Activated naive CD8-positive, alpha-beta T cell treated with anti-CD3 and anti-CD28 coated beads, Interleukin-2, amount 10 ng/mL, durations not matched to agents 7 days and 5 days (primary cell): ENCODE data around the gene UQCC2. TPM values are rescaled to one million over a fixed set of nuclear protein-coding genes. Genes with fewer than 3 reads are reported as not detected.

Source experiments
- ATAC-seq: fragments of 150-1000 bp; cut with Tn5 transposase; one replicate; pipeline ENCODE4 v1.10.0; 2021; ENCODE audit warnings: low read depth, moderate library complexity
- POLR2A ChIA-PET: fragments of 350-600 bp; sonication (Branson Sonifier 250); formaldehyde crosslinking; loops from one replicate; lab custom pipeline; 2021; ENCODE audit warnings: antibody characterized with exemption; lab: Charles Lee
- DNase-seq: peaks from one replicate; pipeline ENCODE4 v3.0.0; 2021
- H3K27ac Mint-ChIP-seq: one replicate; pipeline ENCODE4 v1.8.0; 2022; ENCODE audit warnings: mild to moderate bottlenecking, mixed read lengths
- H3K27me3 Mint-ChIP-seq: one replicate; pipeline ENCODE4 v1.8.0; 2022; ENCODE audit warnings: mild to moderate bottlenecking, moderate library complexity, mixed read lengths
- H3K36me3 Mint-ChIP-seq: one replicate; pipeline ENCODE4 v1.8.0; 2021; ENCODE audit warnings: mild to moderate bottlenecking, mixed read lengths
- H3K4me1 Mint-ChIP-seq: one replicate; pipeline ENCODE4 v1.8.0; 2021; ENCODE audit warnings: mixed read lengths
- H3K4me3 Mint-ChIP-seq: one replicate; pipeline ENCODE4 v1.8.0; 2022; ENCODE audit warnings: mild to moderate bottlenecking, moderate library complexity, mixed read lengths
- H3K9me3 Mint-ChIP-seq: one replicate; pipeline ENCODE4 v1.8.0; 2021; ENCODE audit warnings: mixed read lengths
- total RNA-seq, 2 experiments: library from RNA; stranded (reverse); gene quantifications; one replicate each; pipeline ENCODE4 v1.2.3, GENCODE V29; 2021

The UQCC2 gene
- total RNA-seq, 2 experiments from 2014 or later: 60.9 to 64.0 TPM

- Mint-ChIP-seq H3K9me3 (no peaks in the 10 kb centered on the region), H3K36me3 (no peaks in the 10 kb centered on the region), H3K4me3 (no peak overlapping the region), H3K27me3 (peaks cover 21% of the 10 kb centered on the region), H3K4me1 (peaks cover 11% of the 10 kb centered on the region), H3K27ac (no peak overlapping the region)
- ATAC-seq (no peak), DNase-seq (no peak)
- POLR2A ChIA-PET: no interaction called here
These were observed 15.2 kb upstream of the UQCC2 start for GRCh38 chr6:33726696-33727095.

- H3K36me3 Mint-ChIP-seq: no peaks in the 10 kb centered on the region
- peaks cover 24% of the 10 kb centered on the region for H3K27me3 Mint-ChIP-seq
- DNase-seq (no peak), ATAC-seq (no peak)
- H3K4me1 Mint-ChIP-seq: peaks cover 11% of the 10 kb centered on the region
- no peak overlapping the region for H3K27ac Mint-ChIP-seq
- H3K9me3 Mint-ChIP-seq: no peaks in the 10 kb centered on the region
- POLR2A ChIA-PET: no interaction called here
- no peak overlapping the region for H3K4me3 Mint-ChIP-seq
These were observed 14.6 kb upstream of the UQCC2 start for GRCh38 chr6:33725891-33726673.

- no peak for ATAC-seq
These were observed 13.7 kb upstream of the UQCC2 start for GRCh38 chr6:33725222-33725621.

GRCh38 chr6:33724102-33725023 is 12.9 kb upstream of the UQCC2 start:
- Mint-ChIP-seq H3K27me3 (peaks cover 31% of the 10 kb centered on the region), H3K9me3 (no peaks in the 10 kb centered on the region), H3K4me3 (no peak overlapping the region), H3K27ac (no peak overlapping the region), H3K36me3 (no peaks in the 10 kb centered on the region), H3K4me1 (peaks cover 11% of the 10 kb centered on the region)
- POLR2A ChIA-PET: interaction anchor here (0.7 kb wide), 1 partner anchor 15 kb away, joined by 6 read pairs; no protein-coding TSS in a partner anchor
- ATAC-seq: no peak
- DNase-seq: no peak

More at GRCh38 chr6:33725222-33725621, 13.7 kb upstream of the UQCC2 start:
- H3K27me3 Mint-ChIP-seq: peaks cover 28% of the 10 kb centered on the region
- H3K36me3 Mint-ChIP-seq: no peaks in the 10 kb centered on the region
- H3K4me1 Mint-ChIP-seq: peaks cover 11% of the 10 kb centered on the region
- H3K27ac Mint-ChIP-seq: no peak overlapping the region
- POLR2A ChIA-PET: interaction anchor here (0.7 kb wide), 1 partner anchor 16 kb away, joined by 6 read pairs; no protein-coding TSS in a partner anchor
- H3K4me3 Mint-ChIP-seq: no peak overlapping the region
- no peaks in the 10 kb centered on the region for H3K9me3 Mint-ChIP-seq
- DNase-seq: no peak

- no peak overlapping the region for H3K4me3 Mint-ChIP-seq
- H3K27me3 Mint-ChIP-seq: peaks cover 34% of the 10 kb centered on the region
- no peak for DNase-seq
- peaks cover 11% of the 10 kb centered on the region for H3K4me1 Mint-ChIP-seq
- H3K9me3 Mint-ChIP-seq: no peaks in the 10 kb centered on the region
- POLR2A ChIA-PET: no interaction called here
- H3K36me3 Mint-ChIP-seq: no peaks in the 10 kb centered on the region
- no peak overlapping the region for H3K27ac Mint-ChIP-seq
- ATAC-seq: no peak
These were observed 12.0 kb upstream of the UQCC2 start for GRCh38 chr6:33723371-33724085.

- no peak overlapping the region for H3K27ac Mint-ChIP-seq
- peaks cover 11% of the 10 kb centered on the region for H3K4me1 Mint-ChIP-seq
- ATAC-seq (no peak), DNase-seq (no peak)
- POLR2A ChIA-PET: no interaction called here
- H3K27me3 Mint-ChIP-seq: peaks cover 34% of the 10 kb centered on the region
- no peaks in the 10 kb centered on the region for H3K9me3 Mint-ChIP-seq
- H3K4me3 Mint-ChIP-seq: no peak overlapping the region
- no peaks in the 10 kb centered on the region for H3K36me3 Mint-ChIP-seq
These were observed 10.7 kb upstream of the UQCC2 start for GRCh38 chr6:33722103-33722623.

GRCh38 chr6:33721508-33721907 is 10.0 kb upstream of the UQCC2 start:
- no peak overlapping the region for H3K4me3 Mint-ChIP-seq
- POLR2A ChIA-PET: no interaction called here

GRCh38 chr6:33720998-33721397 is 9.5 kb upstream of the UQCC2 start:
- Mint-ChIP-seq H3K27me3 (peaks cover 31% of the 10 kb centered on the region), H3K27ac (no peak overlapping the region), H3K36me3 (no peaks in the 10 kb centered on the region), H3K9me3 (no peaks in the 10 kb centered on the region), H3K4me1 (peaks cover 11% of the 10 kb centered on the region), H3K4me3 (no peak overlapping the region)
- no peak for ATAC-seq
- POLR2A ChIA-PET: no interaction called here
- DNase-seq: no peak

More at GRCh38 chr6:33721508-33721907, 10.0 kb upstream of the UQCC2 start:
- Mint-ChIP-seq H3K4me1 (peaks cover 11% of the 10 kb centered on the region), H3K27ac (no peak overlapping the region), H3K36me3 (no peaks in the 10 kb centered on the region), H3K27me3 (peaks cover 31% of the 10 kb centered on the region), H3K9me3 (no peaks in the 10 kb centered on the region)
- ATAC-seq (no peak), DNase-seq (no peak)

GRCh38 chr6:33719326-33719987 is 8.0 kb upstream of the UQCC2 start:
- peaks cover 31% of the 10 kb centered on the region for H3K27me3 Mint-ChIP-seq
- H3K4me1 Mint-ChIP-seq: peaks cover 7% of the 10 kb centered on the region
- H3K4me3 Mint-ChIP-seq: no peak overlapping the region
- no peak overlapping the region for H3K27ac Mint-ChIP-seq
- H3K9me3 Mint-ChIP-seq: no peaks in the 10 kb centered on the region
- no peaks in the 10 kb centered on the region for H3K36me3 Mint-ChIP-seq
- ATAC-seq (no peak), DNase-seq (no peak)
- POLR2A ChIA-PET: no interaction called here

- Mint-ChIP-seq H3K4me3 (no peak overlapping the region), H3K9me3 (no peaks in the 10 kb centered on the region), H3K4me1 (peaks cover 2% of the 10 kb centered on the region), H3K27ac (no peak overlapping the region), H3K27me3 (peaks cover 29% of the 10 kb centered on the region), H3K36me3 (no peaks in the 10 kb centered on the region)
- ATAC-seq (no peak), DNase-seq (no peak)
- POLR2A ChIA-PET: no interaction called here
These were observed 7.2 kb upstream of the UQCC2 start for GRCh38 chr6:33718713-33719112.

- ATAC-seq (no peak), DNase-seq (no peak)
- no peaks in the 10 kb centered on the region for H3K4me1 Mint-ChIP-seq
- H3K36me3 Mint-ChIP-seq: no peaks in the 10 kb centered on the region
- no peak overlapping the region for H3K27ac Mint-ChIP-seq
- no peak overlapping the region for H3K4me3 Mint-ChIP-seq
- H3K27me3 Mint-ChIP-seq: peaks cover 29% of the 10 kb centered on the region
- POLR2A ChIA-PET: no interaction called here
- H3K9me3 Mint-ChIP-seq: no peaks in the 10 kb centered on the region
These were observed 6.5 kb upstream of the UQCC2 start for GRCh38 chr6:33717934-33718455.

- DNase-seq: no peak
- Mint-ChIP-seq H3K27me3 (peaks cover 25% of the 10 kb centered on the region), H3K36me3 (no peaks in the 10 kb centered on the region), H3K9me3 (no peaks in the 10 kb centered on the region), H3K4me1 (peaks cover under 1% of the 10 kb centered on the region), H3K27ac (no peak overlapping the region), H3K4me3 (no peak overlapping the region)
- POLR2A ChIA-PET: no interaction called here
- no peak for ATAC-seq
These were observed 5.6 kb upstream of the UQCC2 start for GRCh38 chr6:33716890-33717632.
